HEK293 (cell line): ENCODE measurements around the gene CTTN.

Experiments
- CTCF ChIP-seq: fragments of 450-650 bp; formaldehyde crosslinking; IDR thresholded peaks from 2 replicates; pipeline ENCODE4 v1.5.1; 2016; ENCODE audit warnings: missing biosample characterization, missing genetic modification characterization
- KLF10 ChIP-seq: fragments of 450-650 bp; IDR thresholded peaks from 2 replicates; pipeline ENCODE4 v1.5.1; 2018; ENCODE audit warnings: missing biosample characterization, mild to moderate bottlenecking, missing genetic modification characterization
- SALL2 ChIP-seq: fragments of 450-650 bp; formaldehyde crosslinking; IDR thresholded peaks from 2 replicates; pipeline ENCODE4 v1.5.0; 2017; ENCODE audit warnings: missing biosample characterization, mild to moderate bottlenecking, missing genetic modification characterization, borderline replicate concordance
- ZBTB20 ChIP-seq: fragments of 450-650 bp; formaldehyde crosslinking; IDR thresholded peaks from 2 replicates; pipeline ENCODE4 v1.5.1; 2016; ENCODE audit warnings: missing biosample characterization, missing genetic modification characterization
- ZBTB7A ChIP-seq: fragments of 450-650 bp; formaldehyde crosslinking; IDR thresholded peaks from 2 replicates; pipeline ENCODE4 v1.5.1; 2016; ENCODE audit warnings: low read depth, missing biosample characterization, missing genetic modification characterization
- ZBTB8A ChIP-seq: fragments of 450-650 bp; formaldehyde crosslinking; IDR thresholded peaks from 2 replicates; pipeline ENCODE4 v1.5.1; 2016; ENCODE audit warnings: missing biosample characterization, missing genetic modification characterization
- ZFP69B ChIP-seq: fragments of 450-650 bp; formaldehyde crosslinking; IDR thresholded peaks from 2 replicates; pipeline ENCODE4 v1.5.1; 2016; ENCODE audit warnings: missing biosample characterization, missing genetic modification characterization
- ZNF112 ChIP-seq: fragments of 450-650 bp; formaldehyde crosslinking; IDR thresholded peaks from 2 replicates; pipeline ENCODE4 v1.5.0; 2017; ENCODE audit warnings: missing biosample characterization, missing genetic modification characterization
- ZNF121 ChIP-seq: fragments of 450-650 bp; formaldehyde crosslinking; IDR thresholded peaks from 2 replicates; pipeline ENCODE4 v1.5.1; 2016; ENCODE audit warnings: missing biosample characterization, missing genetic modification characterization
- ZNF138 ChIP-seq: fragments of 450-650 bp; formaldehyde crosslinking; IDR thresholded peaks from 2 replicates; pipeline ENCODE4 v1.5.1; 2016; ENCODE audit warnings: missing biosample characterization, missing genetic modification characterization, borderline replicate concordance
- ZNF157 ChIP-seq: fragments of 450-650 bp; formaldehyde crosslinking; IDR thresholded peaks from 2 replicates; pipeline ENCODE4 v1.5.1; 2016; ENCODE audit warnings: missing biosample characterization, missing genetic modification characterization
- ZNF302 ChIP-seq: fragments of 450-650 bp; formaldehyde crosslinking; IDR thresholded peaks from 2 replicates; pipeline ENCODE4 v1.5.1; 2016; ENCODE audit warnings: missing biosample characterization, missing genetic modification characterization, low read depth
- ZSCAN30 ChIP-seq: fragments of 450-650 bp; IDR thresholded peaks from 2 replicates; pipeline ENCODE4 v1.5.1; 2018; ENCODE audit warnings: missing biosample characterization, mild to moderate bottlenecking, missing genetic modification characterization, moderate library complexity
- TF ChIP-seq, protein P1 (sequence below): fragments of 450-650 bp; formaldehyde crosslinking; IDR thresholded peaks from 2 replicates; pipeline ENCODE4 v1.5.1; 2016; ENCODE audit warnings: missing biosample characterization, missing genetic modification characterization, borderline replicate concordance

DNA sequence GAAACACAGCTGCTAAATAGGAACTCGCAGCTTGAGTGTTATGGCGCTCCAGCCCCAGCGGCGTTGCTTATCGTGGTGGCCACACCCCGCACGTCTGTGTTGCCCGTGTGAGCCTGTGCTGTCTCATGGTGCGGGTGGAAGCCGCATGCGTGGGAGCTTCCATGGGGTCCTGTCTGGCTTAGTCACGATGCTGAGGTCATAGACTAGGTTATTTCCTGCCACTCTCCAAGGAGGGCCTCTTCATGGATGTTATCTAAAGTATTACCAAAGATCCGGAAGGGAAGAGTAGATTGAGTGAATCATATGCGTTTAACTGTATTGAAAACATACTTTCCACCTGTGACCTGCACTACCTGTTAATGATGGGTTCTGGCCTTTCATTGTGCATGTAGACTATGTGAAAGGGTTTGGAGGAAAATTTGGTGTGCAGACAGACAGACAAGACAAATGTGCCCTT is 21.7 kb downstream of the CTTN start:
- no peak for TF ChIP-seq CTCF
- no peak for TF ChIP-seq ZBTB20 (tag by site-specific recombination)
- TF ChIP-seq, protein P1, sequence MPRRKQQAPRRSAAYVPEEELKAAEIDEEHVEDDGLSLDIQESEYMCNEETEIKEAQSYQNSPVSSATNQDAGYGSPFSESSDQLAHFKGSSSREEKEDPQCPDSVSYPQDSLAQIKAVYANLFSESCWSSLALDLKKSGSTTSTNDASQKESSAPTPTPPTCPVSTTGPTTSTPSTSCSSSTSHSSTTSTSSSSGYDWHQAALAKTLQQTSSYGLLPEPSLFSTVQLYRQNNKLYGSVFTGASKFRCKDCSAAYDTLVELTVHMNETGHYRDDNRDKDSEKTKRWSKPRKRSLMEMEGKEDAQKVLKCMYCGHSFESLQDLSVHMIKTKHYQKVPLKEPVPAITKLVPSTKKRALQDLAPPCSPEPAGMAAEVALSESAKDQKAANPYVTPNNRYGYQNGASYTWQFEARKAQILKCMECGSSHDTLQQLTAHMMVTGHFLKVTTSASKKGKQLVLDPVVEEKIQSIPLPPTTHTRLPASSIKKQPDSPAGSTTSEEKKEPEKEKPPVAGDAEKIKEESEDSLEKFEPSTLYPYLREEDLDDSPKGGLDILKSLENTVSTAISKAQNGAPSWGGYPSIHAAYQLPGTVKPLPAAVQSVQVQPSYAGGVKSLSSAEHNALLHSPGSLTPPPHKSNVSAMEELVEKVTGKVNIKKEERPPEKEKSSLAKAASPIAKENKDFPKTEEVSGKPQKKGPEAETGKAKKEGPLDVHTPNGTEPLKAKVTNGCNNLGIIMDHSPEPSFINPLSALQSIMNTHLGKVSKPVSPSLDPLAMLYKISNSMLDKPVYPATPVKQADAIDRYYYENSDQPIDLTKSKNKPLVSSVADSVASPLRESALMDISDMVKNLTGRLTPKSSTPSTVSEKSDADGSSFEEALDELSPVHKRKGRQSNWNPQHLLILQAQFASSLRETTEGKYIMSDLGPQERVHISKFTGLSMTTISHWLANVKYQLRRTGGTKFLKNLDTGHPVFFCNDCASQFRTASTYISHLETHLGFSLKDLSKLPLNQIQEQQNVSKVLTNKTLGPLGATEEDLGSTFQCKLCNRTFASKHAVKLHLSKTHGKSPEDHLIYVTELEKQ (tag by site-specific recombination): no peak
- TF ChIP-seq ZNF121 (tag by site-specific recombination): no peak
- no peak for TF ChIP-seq ZNF157 (tag by site-specific recombination)
- TF ChIP-seq ZNF112 (tag by site-specific recombination): no peak
- TF ChIP-seq KLF10 (tag by site-specific recombination): no peak
- no peak for TF ChIP-seq ZFP69B
- TF ChIP-seq ZNF302: no peak
- TF ChIP-seq ZBTB7A: no peak
- no peak for TF ChIP-seq SALL2
- no peak for TF ChIP-seq ZBTB8A (tag by site-specific recombination)
- no peak for TF ChIP-seq ZNF138
- no peak for TF ChIP-seq ZSCAN30 (tag by site-specific recombination)
